KMS-11 (cell line): ENCODE measurements around the gene AGL.
"Not testable (repeated sequence)": the region's sequence is repeated elsewhere in the genome, so short reads cannot be mapped to it uniquely, and the experiment has no call there.

ENCODE experiments used
- H2AFZ ChIP-seq: fragments of 200-600 bp; sonication (generic); 2 replicates; pipeline ENCODE4 v1.6.1; 2016; ENCODE audit warnings: antibody characterized with exemption, mixed run types, low read depth
- H3K27ac ChIP-seq: fragments of 200-600 bp; sonication (generic); 2 replicates; pipeline ENCODE4 v1.6.1; 2016; ENCODE audit warnings: mild to moderate bottlenecking, mixed run types
- H3K27me3 ChIP-seq: fragments of 200-600 bp; sonication (generic); 2 replicates; pipeline ENCODE4 v1.6.1; 2017; ENCODE audit warnings: mild to moderate bottlenecking, low read depth, mixed run types, moderate library complexity; ENCODE audit not compliant: insufficient read depth
- H3K36me3 ChIP-seq: fragments of 200-600 bp; sonication (generic); 2 replicates; pipeline ENCODE4 v1.6.1; 2017; ENCODE audit warnings: mild to moderate bottlenecking, mixed run types; ENCODE audit not compliant: insufficient read depth
- H3K4me1 ChIP-seq: fragments of 200-600 bp; sonication (generic); 2 replicates; pipeline ENCODE4 v1.6.1; 2016; ENCODE audit warnings: mild to moderate bottlenecking, low read depth, mixed run types; ENCODE audit not compliant: poor library complexity, severe bottlenecking
- H3K4me2 ChIP-seq: fragments of 200-600 bp; sonication (generic); 2 replicates; pipeline ENCODE4 v1.7.0; 2016; ENCODE audit warnings: mild to moderate bottlenecking, mixed run types
- H3K4me3 ChIP-seq: fragments of 200-600 bp; sonication (generic); IDR thresholded peaks from 2 replicates; pipeline ENCODE4 v1.6.1; 2017; ENCODE audit warnings: low read depth, low read length, mixed read lengths; ENCODE audit not compliant: insufficient read depth
- H3K79me2 ChIP-seq: fragments of 200-600 bp; sonication (generic); 2 replicates; pipeline ENCODE4 v1.6.1; 2016; ENCODE audit warnings: low read depth, mixed run types; ENCODE audit not compliant: insufficient read depth
- H3K9ac ChIP-seq: fragments of 200-600 bp; sonication (generic); 2 replicates; pipeline ENCODE4 v1.6.1; 2016; ENCODE audit warnings: mild to moderate bottlenecking, mixed run types
- H4K20me1 ChIP-seq: fragments of 200-600 bp; sonication (generic); 2 replicates; pipeline ENCODE4 v1.6.1; 2016; ENCODE audit warnings: mild to moderate bottlenecking, mixed run types; ENCODE audit not compliant: insufficient read depth
- CTCF ChIP-seq: fragments of 200-600 bp; sonication (generic); conservative IDR thresholded peaks from 2 replicates; pipeline ENCODE4 v1.6.1; 2017; ENCODE audit warnings: low read depth, mild to moderate bottlenecking, antibody characterized with exemption, low read length, moderate library complexity, mixed read lengths

Gene AGL

DNA sequence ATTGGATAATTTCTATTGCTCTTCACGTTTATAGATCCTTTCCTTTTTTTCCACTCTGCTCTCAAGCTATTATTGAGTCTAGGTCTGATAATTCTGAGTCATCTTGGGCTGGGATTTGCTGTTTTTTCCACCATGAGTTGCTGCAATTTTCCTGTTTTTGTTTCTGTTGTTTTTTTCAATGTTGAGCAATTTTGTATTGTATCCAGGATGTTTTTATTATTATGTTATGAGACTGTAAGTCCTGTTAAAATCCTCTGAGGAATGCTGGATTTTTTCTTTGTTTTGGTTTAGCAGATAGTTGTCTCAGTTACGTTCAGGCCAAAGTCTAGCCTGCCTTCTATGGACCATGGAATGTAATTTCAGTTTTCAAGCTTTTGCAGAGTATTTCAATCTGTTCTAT lies 106.6 kb downstream of the AGL start:
- Histone ChIP-seq H3K4me3 (no peak overlapping the region), H3K27ac (no peak overlapping the region), H2AFZ (no peak overlapping the region), H3K4me1 (no peaks in the 10 kb centered on the region), H3K4me2 (no peak overlapping the region), H3K9ac (no peak overlapping the region), H3K36me3 (no peaks in the 10 kb centered on the region), H3K79me2 (no peaks in the 10 kb centered on the region), H3K27me3 (no peaks in the 10 kb centered on the region), H4K20me1 (no peaks in the 10 kb centered on the region)
- no peak for TF ChIP-seq CTCF

- Histone ChIP-seq H3K4me3 (no peak overlapping the region), H3K4me2 (no peak overlapping the region), H3K79me2 (no peaks in the 10 kb centered on the region), H3K27ac (no peak overlapping the region), H4K20me1 (no peaks in the 10 kb centered on the region), H3K4me1 (no peaks in the 10 kb centered on the region), H3K27me3 (no peaks in the 10 kb centered on the region), H3K9ac (no peak overlapping the region), H2AFZ (no peak overlapping the region), H3K36me3 (no peaks in the 10 kb centered on the region)
- no peak for TF ChIP-seq CTCF
Measured at GRCh38 chr1:99957818-99958217, 107.7 kb downstream of the AGL start.

DNA sequence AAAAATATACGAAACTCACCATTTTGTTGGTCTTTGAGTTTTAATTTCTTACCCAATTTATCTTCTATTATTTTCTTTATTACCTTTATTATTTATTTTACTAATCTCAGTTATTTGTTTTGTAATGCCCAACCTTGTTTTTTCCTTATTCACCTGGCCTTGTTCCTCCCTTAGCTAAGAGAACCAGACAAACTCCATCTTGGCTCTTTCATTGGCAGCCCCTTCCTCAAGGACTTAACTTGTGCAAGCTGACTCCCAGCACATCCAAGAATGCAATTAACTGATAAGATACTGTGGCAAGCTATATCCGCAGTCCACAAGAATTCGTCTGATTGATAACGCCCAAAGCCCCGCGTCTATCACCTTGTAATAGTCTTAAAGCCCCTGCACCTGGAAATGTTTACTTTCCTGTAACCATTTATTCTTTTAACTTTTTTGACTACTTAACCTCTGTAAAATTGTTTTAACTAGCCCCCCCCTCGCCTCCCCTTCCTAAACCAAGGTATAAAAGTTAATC lies 109.1 kb downstream of the AGL start:
- not testable (repeated sequence) for H3K9ac ChIP-seq, H3K4me1 ChIP-seq, H3K36me3 ChIP-seq, H3K79me2 ChIP-seq, H3K4me3 ChIP-seq, H2AFZ ChIP-seq, H3K27me3 ChIP-seq, H4K20me1 ChIP-seq, H3K27ac ChIP-seq, H3K4me2 ChIP-seq

DNA sequence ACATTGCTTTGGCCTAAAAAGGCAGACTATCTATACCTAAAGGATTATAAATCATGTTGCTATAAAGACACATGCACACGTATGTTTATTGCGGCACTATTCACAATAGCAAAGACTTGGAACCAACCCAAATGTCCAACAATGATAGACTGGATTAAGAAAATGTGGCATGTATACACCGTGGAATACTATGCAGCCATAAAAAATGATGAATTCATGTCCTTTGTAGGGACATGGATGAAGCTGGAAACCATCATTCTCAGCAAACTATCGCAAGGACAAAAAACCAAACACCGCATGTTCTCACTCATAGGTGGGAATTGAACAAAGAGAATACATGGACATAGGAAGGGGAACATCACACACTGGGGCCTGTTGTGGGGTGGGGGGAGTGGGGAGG lies 110.1 kb downstream of the AGL start:
- H3K36me3 ChIP-seq, H3K4me3 ChIP-seq, H3K27ac ChIP-seq: not testable (repeated sequence)

DNA sequence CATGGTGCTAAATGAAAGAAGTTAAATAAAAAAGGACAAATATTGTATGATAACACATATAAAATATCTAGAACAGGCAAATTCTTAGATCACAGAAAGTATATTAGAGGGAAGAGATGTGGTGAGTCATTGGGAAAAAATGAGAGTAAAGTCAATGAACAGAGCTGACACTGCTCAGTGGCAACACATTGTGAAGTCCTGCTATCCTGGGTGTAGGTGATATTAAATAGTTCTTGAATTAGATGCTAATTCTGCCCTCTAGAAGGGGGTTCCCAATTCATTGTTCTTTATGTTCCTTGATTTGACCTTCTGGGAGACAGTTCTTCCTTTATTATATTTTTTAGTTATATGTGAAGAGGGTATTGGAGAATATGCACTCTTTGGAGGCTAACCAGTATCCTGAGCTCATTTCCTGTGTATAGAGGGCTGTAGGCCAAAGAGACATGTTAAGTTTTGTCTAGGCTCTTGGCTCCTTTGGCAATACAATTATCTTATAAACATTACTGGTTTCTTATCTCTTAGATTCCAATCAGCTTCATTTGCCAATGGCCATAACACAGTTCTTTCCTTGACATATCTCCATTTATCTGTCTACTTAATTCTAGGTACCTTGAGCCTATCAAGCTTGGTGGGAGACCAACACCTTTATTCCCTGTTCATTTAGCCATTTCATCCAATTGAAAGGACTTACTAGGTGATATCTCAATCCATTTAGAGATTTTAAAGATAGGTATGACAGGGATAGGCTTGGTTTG lies 113.1 kb downstream of the AGL start:
- Histone ChIP-seq H3K27me3 (no peaks in the 10 kb centered on the region), H3K4me3 (no peak overlapping the region), H2AFZ (no peak overlapping the region), H4K20me1 (no peaks in the 10 kb centered on the region), H3K36me3 (no peaks in the 10 kb centered on the region), H3K4me2 (no peak overlapping the region), H3K79me2 (no peaks in the 10 kb centered on the region), H3K27ac (no peak overlapping the region), H3K4me1 (no peaks in the 10 kb centered on the region), H3K9ac (no peak overlapping the region)
- no peak for TF ChIP-seq CTCF

More for the DNA sequence above, 110.1 kb downstream of the AGL start:
- H4K20me1 ChIP-seq, H3K9ac ChIP-seq, H3K27me3 ChIP-seq, H2AFZ ChIP-seq, H3K4me2 ChIP-seq, H3K4me1 ChIP-seq, H3K79me2 ChIP-seq: not testable (repeated sequence)
